GDM1 (cell line): ENCODE data around the gene CATSPERZ.

ENCODE experiments used
- DNase-seq: peaks from one replicate; lab custom pipeline; 2025; lab: John Stamatoyannopoulos, UW

CATSPERZ gene

GRCh38 chr11:64285885-64286800, 14.0 kb upstream of the CATSPERZ start:
- DNase-seq: no peak

GRCh38 chr11:64286801-64287159, 13.4 kb upstream of the CATSPERZ start:
- no peak for DNase-seq

DNA sequence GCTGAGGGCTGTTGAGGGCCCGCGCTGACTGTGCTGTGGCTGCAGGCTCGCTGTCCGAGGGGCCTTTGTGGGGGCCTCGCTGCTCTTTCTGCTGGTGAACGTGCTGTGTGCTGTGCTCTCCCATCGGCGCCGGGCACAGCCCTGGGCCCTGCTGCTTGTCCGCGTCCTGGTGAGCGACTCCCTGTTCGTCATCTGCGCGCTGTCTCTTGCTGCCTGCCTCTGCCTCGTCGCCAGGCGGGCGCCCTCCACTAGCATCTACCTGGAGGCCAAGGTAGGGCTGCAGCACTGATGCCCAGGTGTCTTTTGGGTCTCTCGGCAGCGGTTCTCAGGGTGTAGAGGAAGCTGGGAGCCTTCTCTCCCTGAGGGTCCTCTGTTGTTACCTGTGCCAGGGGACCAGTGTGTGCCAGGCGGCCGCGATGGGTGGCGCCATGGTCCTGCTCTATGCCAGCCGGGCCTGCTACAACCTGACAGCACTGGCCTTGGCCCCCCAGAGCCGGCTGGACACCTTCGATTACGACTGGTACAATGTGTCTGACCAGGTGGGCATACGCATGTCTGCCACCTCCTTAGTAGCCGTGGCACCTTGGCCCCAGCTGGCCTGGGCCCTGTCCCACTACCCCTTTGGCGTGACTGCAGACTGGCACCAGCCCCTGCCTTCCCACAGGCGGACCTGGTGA, 12.3 kb upstream of the CATSPERZ start:
- no peak for DNase-seq

- no peak for DNase-seq
Observed at GRCh38 chr11:64288353-64288750, 11.8 kb upstream of the CATSPERZ start.

- DNase-seq: no peak
Observed at GRCh38 chr11:64289002-64289564, 11.1 kb upstream of the CATSPERZ start.

DNA sequence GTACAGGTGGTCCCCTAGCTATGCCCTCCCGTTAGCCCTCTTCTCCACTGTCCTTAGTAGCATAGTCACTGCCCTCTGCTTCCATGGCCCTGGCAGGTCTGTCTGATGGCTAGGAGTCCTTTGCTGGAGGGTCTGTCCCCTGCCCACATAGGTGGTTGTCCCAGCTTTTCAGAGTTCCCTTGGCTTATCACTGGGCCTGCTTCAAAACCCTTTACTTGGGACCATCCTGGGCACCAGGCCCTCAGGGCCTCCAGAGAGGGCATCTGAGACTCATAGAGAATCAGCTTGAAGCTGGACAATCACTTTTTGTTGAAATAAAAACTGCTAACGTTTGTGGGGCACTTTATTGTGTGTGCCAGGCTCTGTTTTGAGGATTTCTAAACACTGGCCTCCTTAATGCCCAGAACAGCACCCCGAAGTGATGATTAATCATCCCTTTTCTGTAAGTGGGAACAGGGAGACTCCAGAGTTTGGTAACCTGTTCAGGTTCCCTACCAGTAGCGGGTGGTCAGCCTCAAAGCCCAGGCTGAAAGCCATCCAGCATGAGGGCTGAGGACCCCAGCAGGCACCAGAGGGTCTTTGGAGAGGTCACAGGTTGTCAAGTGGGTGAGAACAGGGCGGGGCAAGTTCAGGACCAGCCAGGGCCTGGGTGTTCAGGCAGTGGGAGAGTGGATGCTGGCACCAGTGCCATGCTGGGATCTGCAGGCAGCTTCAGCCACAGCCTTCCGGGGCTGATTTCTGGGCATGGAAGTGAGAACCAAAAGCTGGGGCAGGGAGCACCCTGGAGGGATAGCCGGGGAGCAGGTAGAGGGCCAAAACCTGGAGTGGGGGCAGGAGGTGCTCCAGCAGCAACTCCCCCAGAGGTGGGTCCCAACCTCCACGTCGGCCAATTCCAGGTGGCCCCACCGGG, 9.6 kb upstream of the CATSPERZ start:
- DNase-seq: no peak

- DNase-seq: no peak
Observed at GRCh38 chr11:64291262-64291751, 8.9 kb upstream of the CATSPERZ start, which contains the start of gene KCNK4. Gene KCNK4, plus strand, starts transcription at chr11:64291302. Its CDS starts 1,717 bp downstream, at chr11:64293019.

GRCh38 chr11:64291752-64292459, 8.3 kb upstream of the CATSPERZ start:
- DNase-seq: no peak

DNA sequence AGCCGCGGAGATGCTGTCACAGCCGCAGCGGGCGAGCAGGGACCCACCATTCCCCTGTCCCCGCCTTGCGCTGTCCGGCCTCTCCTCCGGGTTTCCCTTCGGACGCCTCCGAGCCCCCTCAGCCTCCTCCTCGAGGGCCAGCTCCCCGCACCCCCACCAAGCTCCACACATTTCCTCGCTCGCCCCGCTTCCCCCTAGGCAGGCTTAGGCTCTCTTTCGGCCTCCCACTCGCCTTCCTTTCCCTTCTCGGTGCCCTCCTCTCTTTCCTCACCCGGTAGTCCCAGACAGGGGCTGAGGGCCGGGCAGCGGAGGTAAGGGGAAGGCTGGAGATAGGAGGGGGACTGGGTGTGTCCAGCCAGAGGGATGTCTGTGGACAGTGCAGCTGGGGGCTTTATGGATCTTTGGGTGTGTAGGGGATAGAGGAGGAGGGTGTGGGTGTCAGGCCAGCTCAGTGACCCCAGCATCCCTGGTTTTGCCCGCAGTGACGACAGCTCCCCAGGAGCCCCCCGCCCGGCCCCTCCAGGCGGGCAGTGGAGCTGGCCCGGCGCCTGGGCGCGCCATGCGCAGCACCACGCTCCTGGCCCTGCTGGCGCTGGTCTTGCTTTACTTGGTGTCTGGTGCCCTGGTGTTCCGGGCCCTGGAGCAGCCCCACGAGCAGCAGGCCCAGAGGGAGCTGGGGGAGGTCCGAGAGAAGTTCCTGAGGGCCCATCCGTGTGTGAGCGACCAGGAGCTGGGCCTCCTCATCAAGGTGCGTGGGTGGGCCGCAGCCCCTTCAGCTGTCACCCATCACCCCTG, 7.5 kb upstream of the CATSPERZ start:
- DNase-seq: no peak

DNA sequence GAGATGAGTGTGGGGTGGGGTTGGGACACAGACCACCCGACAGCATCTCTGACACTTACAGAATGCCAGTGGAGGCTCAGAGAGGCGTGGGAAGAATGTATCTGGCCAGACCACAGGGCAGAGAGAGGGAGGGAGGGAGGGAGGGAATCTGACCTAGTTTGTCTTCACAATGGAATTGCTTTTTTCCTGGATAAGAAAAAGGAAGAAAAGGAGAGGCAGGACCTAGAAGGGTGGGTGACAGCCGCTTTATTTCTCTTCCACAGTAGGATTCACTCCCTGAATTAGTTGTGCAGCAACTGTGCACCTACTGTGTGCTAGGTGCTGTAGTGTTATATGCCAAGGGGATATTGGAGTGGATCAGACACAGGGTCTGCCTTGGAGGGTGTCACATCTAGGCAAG, 5.4 kb upstream of the CATSPERZ start:
- DNase-seq: no peak

GRCh38 chr11:64295760-64296159, 4.4 kb upstream of the CATSPERZ start:
- DNase-seq: no peak

GRCh38 chr11:64296236-64296635, 3.9 kb upstream of the CATSPERZ start:
- DNase-seq: no peak

DNA sequence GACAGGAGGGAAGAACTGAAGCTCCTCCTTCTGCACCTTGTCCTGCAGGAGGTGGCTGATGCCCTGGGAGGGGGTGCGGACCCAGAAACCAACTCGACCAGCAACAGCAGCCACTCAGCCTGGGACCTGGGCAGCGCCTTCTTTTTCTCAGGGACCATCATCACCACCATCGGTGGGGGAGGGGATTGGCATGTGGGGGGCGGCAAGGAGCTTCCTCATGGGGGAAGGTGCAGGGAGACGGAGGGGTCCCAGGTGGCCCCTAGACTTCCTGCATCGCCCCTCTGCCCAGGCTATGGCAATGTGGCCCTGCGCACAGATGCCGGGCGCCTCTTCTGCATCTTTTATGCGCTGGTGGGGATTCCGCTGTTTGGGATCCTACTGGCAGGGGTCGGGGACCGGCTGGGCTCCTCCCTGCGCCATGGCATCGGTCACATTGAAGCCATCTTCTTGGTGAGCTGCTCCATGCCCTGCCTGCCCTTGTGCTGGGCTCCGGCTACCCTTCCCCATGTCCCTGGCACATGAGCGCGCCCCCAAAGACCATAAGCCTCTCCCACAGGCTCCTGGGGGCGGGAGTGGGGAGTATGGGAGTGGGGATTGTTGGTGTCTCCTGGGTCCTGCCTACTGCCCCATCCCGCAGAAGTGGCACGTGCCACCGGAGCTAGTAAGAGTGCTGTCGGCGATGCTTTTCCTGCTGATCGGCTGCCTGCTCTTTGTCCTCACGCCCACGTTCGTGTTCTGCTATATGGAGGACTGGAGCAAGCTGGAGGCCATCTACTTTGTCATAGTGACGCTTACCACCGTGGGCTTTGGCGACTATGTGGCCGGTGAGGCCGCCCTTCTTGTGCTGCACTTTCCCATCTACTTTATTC, 3.1 kb upstream of the CATSPERZ start:
- no peak for DNase-seq

DNA sequence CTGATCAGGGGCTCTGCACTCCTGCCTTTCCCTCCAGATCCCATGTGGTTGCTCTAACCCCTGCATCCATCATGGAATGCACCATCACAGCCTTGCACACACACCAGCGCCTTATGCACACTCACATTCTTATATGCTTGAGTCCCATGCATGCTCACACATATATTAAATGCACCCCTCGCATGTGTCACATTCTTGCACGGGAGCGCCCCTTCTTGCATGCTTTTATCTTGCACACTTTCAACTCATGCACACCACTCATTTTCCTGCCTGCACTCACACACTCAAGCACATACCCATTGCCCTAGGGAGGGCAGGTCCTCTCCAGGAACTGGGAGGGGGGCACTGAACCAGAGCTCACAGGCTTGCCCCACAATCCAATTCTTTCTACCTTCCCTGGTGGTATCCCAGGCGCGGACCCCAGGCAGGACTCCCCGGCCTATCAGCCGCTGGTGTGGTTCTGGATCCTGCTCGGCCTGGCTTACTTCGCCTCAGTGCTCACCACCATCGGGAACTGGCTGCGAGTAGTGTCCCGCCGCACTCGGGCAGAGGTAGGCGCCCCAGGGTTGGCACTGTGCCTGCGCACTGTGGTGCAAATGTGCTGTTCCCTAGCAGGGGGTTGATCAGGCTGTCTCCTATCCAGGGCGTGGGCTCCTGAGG, 2.3 kb upstream of the CATSPERZ start:
- no peak for DNase-seq

- DNase-seq: no peak
Observed at GRCh38 chr11:64298966-64299846, 952 bp upstream of the CATSPERZ start.

GRCh38 chr11:64303109-64304031, 3.2 kb downstream of the CATSPERZ start:
- no peak for DNase-seq

- DNase-seq: no peak
Observed at GRCh38 chr11:64304032-64304315, 3.8 kb downstream of the CATSPERZ start.
